HepG2 (cell line): Measurements from ENCODE around the gene METTL26. TPM values are rescaled to one million over a fixed set of nuclear protein-coding genes. Genes with fewer than 3 reads are reported as not detected.
A peak's percentile ranks its signal among the peaks of the same experiment; 100 is the strongest.

Experiments used
- ATF7 ChIP-seq, 2 experiments: fragments of 450-650 bp in 1 of 2; sonication (generic) in 1 of 2; formaldehyde crosslinking in 1 of 2; IDR thresholded peaks; 2 replicates each; pipeline versions ENCODE4 v1.4.0 to v1.6.1; 2016 to 2020; ENCODE audit warnings: antibody characterized with exemption in 1 of 2, mild to moderate bottlenecking in 1 of 2, missing genetic modification reagents in 1 of 2
- CHD2 ChIP-seq: IDR thresholded peaks from 2 replicates; pipeline ENCODE4 v1.6.1; 2011; ENCODE audit warnings: low read depth, low read length, improper control_type of control experiment
- EZH2 ChIP-seq: conservative IDR thresholded peaks from 2 replicates; pipeline ENCODE4 v1.6.1; 2012; ENCODE audit warnings: mild to moderate bottlenecking, low read depth, low read length, moderate library complexity
- ISL2 ChIP-seq: sonication (generic); formaldehyde crosslinking; IDR thresholded peaks from 2 replicates; pipeline ENCODE4 v1.5.0; 2020; ENCODE audit warnings: missing genetic modification reagents
- JUN ChIP-seq: sonication (generic); formaldehyde crosslinking; IDR thresholded peaks from 2 replicates; pipeline ENCODE4 v1.4.0; 2020; ENCODE audit warnings: mild to moderate bottlenecking, missing genetic modification reagents
- KLF16 ChIP-seq, 2 experiments: sonication (generic) in 1 of 2; formaldehyde crosslinking in 1 of 2; IDR thresholded peaks; 2 replicates each; pipeline versions ENCODE4 v1.6.1 to v1.8.0; 2016 to 2023; ENCODE audit warnings: missing genetic modification reagents in 2 of 2, missing compliant biosample characterization in 1 of 2
- MED8 ChIP-seq: sonication (generic); formaldehyde crosslinking; IDR thresholded peaks from 2 replicates; pipeline ENCODE4 v1.8.1; 2023; ENCODE audit warnings: mild to moderate bottlenecking, missing genetic modification reagents; ENCODE audit not compliant: insufficient replicate concordance
- MIER2 ChIP-seq: IDR thresholded peaks from 2 replicates; pipeline ENCODE4 v1.6.1; 2016; ENCODE audit warnings: missing biosample characterization, missing genetic modification reagents
- MIER3 ChIP-seq: IDR thresholded peaks from 2 replicates; pipeline ENCODE4 v1.6.1; 2016; ENCODE audit warnings: missing compliant biosample characterization, borderline replicate concordance
- NFKB2 ChIP-seq: sonication (generic); formaldehyde crosslinking; IDR thresholded peaks from 2 replicates; pipeline ENCODE4 v1.4.0; 2020; ENCODE audit warnings: missing genetic modification reagents, borderline replicate concordance
- POLR2AphosphoS2 ChIP-seq: IDR thresholded peaks from 2 replicates; pipeline ENCODE4 v1.6.1; 2011; ENCODE audit warnings: low read depth, low read length, improper control_type of control experiment
- SIN3A ChIP-seq: IDR thresholded peaks from 2 replicates; pipeline ENCODE4 v1.6.1; 2011; ENCODE audit warnings: low read depth, mild to moderate bottlenecking, control low read depth, low read length, borderline replicate concordance
- SMYD3 ChIP-seq: sonication (generic); formaldehyde crosslinking; IDR thresholded peaks from 2 replicates; pipeline ENCODE4 v1.8.1; 2023; ENCODE audit warnings: mild to moderate bottlenecking, missing genetic modification reagents
- SP1 ChIP-seq, 2 experiments: fragments of 450-650 bp in 1 of 2; sonication (generic) in 1 of 2; formaldehyde crosslinking in 1 of 2; IDR thresholded peaks; 2 replicates each; pipeline versions ENCODE4 v1.4.0 to v1.6.1; 2016 to 2020; ENCODE audit warnings: missing genetic modification reagents in 1 of 2
- SRSF9 ChIP-seq: fragments of 200-400 bp; formaldehyde crosslinking; IDR thresholded peaks from 2 replicates; pipeline ENCODE4 v1.6.1; 2018; ENCODE audit warnings: borderline replicate concordance, mild to moderate bottlenecking, low read depth, low read length; ENCODE audit not compliant: insufficient read depth, poor library complexity, severe bottlenecking
- TFDP2 ChIP-seq: sonication (generic); formaldehyde crosslinking; IDR thresholded peaks from 2 replicates; pipeline ENCODE4 v1.4.0; 2020; ENCODE audit warnings: missing genetic modification reagents
- ZBTB44 ChIP-seq: sonication (generic); formaldehyde crosslinking; IDR thresholded peaks from 2 replicates; pipeline ENCODE4 v1.4.0; 2020; ENCODE audit warnings: missing genetic modification reagents
- ZFP90 ChIP-seq: sonication (generic); formaldehyde crosslinking; IDR thresholded peaks from 2 replicates; pipeline ENCODE4 v1.8.0; 2022; ENCODE audit warnings: missing genetic modification reagents, mild to moderate bottlenecking, inconsistent platforms, borderline replicate concordance
- ZKSCAN5 ChIP-seq: sonication (generic); formaldehyde crosslinking; IDR thresholded peaks from 2 replicates; pipeline ENCODE4 v1.5.1; 2020; ENCODE audit warnings: mild to moderate bottlenecking, missing genetic modification reagents
- ZMYM4 ChIP-seq: sonication (generic); formaldehyde crosslinking; IDR thresholded peaks from 2 replicates; pipeline ENCODE4 v1.8.1; 2023; ENCODE audit warnings: mild to moderate bottlenecking, missing genetic modification reagents
- ZNF160 ChIP-seq: sonication (generic); formaldehyde crosslinking; IDR thresholded peaks from 2 replicates; pipeline ENCODE4 v1.8.0; 2022; ENCODE audit warnings: mild to moderate bottlenecking, inconsistent platforms, missing genetic modification reagents
- ZNF253 ChIP-seq: sonication (generic); formaldehyde crosslinking; IDR thresholded peaks from 2 replicates; pipeline ENCODE4 v1.8.0; 2022; ENCODE audit warnings: mild to moderate bottlenecking, missing genetic modification reagents, borderline replicate concordance
- ZNF256 ChIP-seq: sonication (generic); formaldehyde crosslinking; conservative IDR thresholded peaks from 2 replicates; pipeline ENCODE4 v1.4.0; 2020; ENCODE audit warnings: missing genetic modification reagents
- ZNF33A ChIP-seq: sonication (generic); formaldehyde crosslinking; IDR thresholded peaks from 2 replicates; pipeline ENCODE4 v1.5.1; 2020; ENCODE audit warnings: missing genetic modification reagents, mild to moderate bottlenecking, moderate library complexity, borderline replicate concordance
- ZNF670 ChIP-seq: sonication (generic); formaldehyde crosslinking; IDR thresholded peaks from 2 replicates; pipeline ENCODE4 v1.8.0; 2022; ENCODE audit warnings: mild to moderate bottlenecking, missing genetic modification reagents, borderline replicate concordance
- ZNF777 ChIP-seq: sonication (generic); formaldehyde crosslinking; IDR thresholded peaks from 2 replicates; pipeline ENCODE4 v1.4.0; 2020; ENCODE audit warnings: missing genetic modification reagents
- ZNF782 ChIP-seq: sonication (generic); formaldehyde crosslinking; IDR thresholded peaks from 2 replicates; pipeline ENCODE4 v1.4.0; 2020; ENCODE audit warnings: missing genetic modification reagents, mild to moderate bottlenecking, borderline replicate concordance
- ZNF850 ChIP-seq: sonication (generic); formaldehyde crosslinking; conservative IDR thresholded peaks from 2 replicates; pipeline ENCODE4 v1.9.0; 2021; ENCODE audit warnings: mild to moderate bottlenecking, missing genetic modification reagents
- polyA plus RNA-seq, 8 experiments: library from polyadenylated mRNA; depleted of rRNA in 3 of 8; stranded (reverse) in 7 of 8; unstranded in 1 of 8; fragments of >200 nt; fragmentation: Illumina TruSeq in 4 of 8; extraction: Trizol in 4 of 8; gene quantifications; 2 replicates each; pipeline versions ENCODE4 v1.2.1 to v1.2.3, GENCODE V29; 2011 to 2016; ENCODE audit warnings: low read depth in 4 of 8, missing spikeins in 1 of 8, mixed read lengths in 1 of 8; ENCODE audit not compliant: insufficient read depth in 1 of 8
- total RNA-seq, 5 experiments: library from RNA; depleted of rRNA; stranded (reverse); fragments of >200 nt; fragmentation: Illumina TruSeq; extraction: Trizol; gene quantifications; 2 replicates each; pipeline ENCODE4 v1.2.3, GENCODE V29; 2016; ENCODE audit warnings: low read depth in 1 of 5

The METTL26 gene
- total and polyA plus RNA-seq, 2 of the 13 experiments (the other 11 are each of a cell fraction or from before 2014, with no cell fraction given), result 65.5 to 70.1 TPM

- no peak for TF ChIP-seq KLF16 (CRISPR knock-in tag; IDR thresholded peaks at IDR 0.05)
- TF ChIP-seq MIER2, result no peak
- TF ChIP-seq MIER3 (CRISPR knock-in tag), result no peak
- no peak for TF ChIP-seq SRSF9
- TF ChIP-seq SIN3A, result 0 out of 2 replicates have a peak, but pooled peaks have one; percentile 21
- no peak; the same call in 1 of the 2 replicates for TF ChIP-seq TFDP2
- TF ChIP-seq ZNF670 (CRISPR knock-in tag), result no peak
- TF ChIP-seq ZKSCAN5, result no peak
- no peak for TF ChIP-seq POLR2AphosphoS2
- TF ChIP-seq ZNF850 (CRISPR knock-in tag), result no peak
- TF ChIP-seq ZNF33A (CRISPR knock-in tag), result no peak
- TF ChIP-seq ZNF256 (CRISPR knock-in tag), result 0 out of 2 replicates have a peak, but pooled peaks have one; percentile 54
- TF ChIP-seq ZNF253, result no peak
- no peak for TF ChIP-seq CHD2
- TF ChIP-seq EZH2, result no peak
- TF ChIP-seq ZNF160, result no peak
- TF ChIP-seq ISL2, result no peak
- no peak for TF ChIP-seq ZNF782 (CRISPR knock-in tag)
- TF ChIP-seq JUN (CRISPR knock-in tag), result no peak
- no peak for TF ChIP-seq ATF7 (IDR thresholded peaks at IDR 0.05)
- TF ChIP-seq ATF7 (CRISPR knock-in tag; IDR thresholded peaks at IDR 0.05), result peak; percentile 39; the same call in 1 of the 2 replicates
- TF ChIP-seq ZNF777 (CRISPR knock-in tag), result no peak
- no peak for TF ChIP-seq SP1 (IDR thresholded peaks at IDR 0.05)
- TF ChIP-seq SP1 (CRISPR knock-in tag; IDR thresholded peaks at IDR 0.05), result peak; percentile 65
- TF ChIP-seq MED8 (CRISPR knock-in tag), result no peak
- TF ChIP-seq SMYD3 (CRISPR knock-in tag), result no peak
- no peak; the same call in 1 of the 2 replicates for TF ChIP-seq NFKB2 (CRISPR knock-in tag)
- no peak for TF ChIP-seq ZBTB44 (CRISPR knock-in tag)
- TF ChIP-seq ZFP90 (CRISPR knock-in tag), result no peak
- TF ChIP-seq ZMYM4 (CRISPR knock-in tag), result no peak
These were observed 43.0 kb upstream of the METTL26 start (continued) for GRCh38 chr16:678858-679813.
